IMR-90 (cell line): ENCODE data around the gene NF1. TPM values are rescaled to one million over a fixed set of nuclear protein-coding genes. Genes with fewer than 3 reads are reported as not detected.
A peak's percentile ranks its signal among the peaks of the same experiment; 100 is the strongest.

Source experiments
- ATAC-seq: fragments of 200-7000 bp; cut with Tn5 transposase; 2 replicates; pipeline ENCODE4 v1.9.1; 2020; ENCODE audit warnings: low read depth, mild to moderate bottlenecking, moderate library complexity
- BruUV-seq: library from RNA; stranded (reverse); fragments of 400-500 nt; replicated peaks from 2 replicates; lab custom pipeline; 2021; lab: Mats Ljungman, UMichigan
- CTCF ChIA-PET: fragments of 300-600 bp; formaldehyde crosslinking; extraction: SDS; loops from one replicate; lab custom pipeline; 2021; ENCODE audit warnings: antibody characterized with exemption; lab: Yijun Ruan, JAX
- POLR2A ChIA-PET: fragments of 300-600 bp; sonication (Branson Sonifier 250); formaldehyde crosslinking; loops from one replicate; lab custom pipeline; 2022; ENCODE audit warnings: antibody characterized with exemption; ENCODE audit not compliant: unreplicated experiment; lab: Charles Lee
- DNase-seq: peaks from one replicate; pipeline ENCODE4 v3.0.0; 2013
- H2AFZ ChIP-seq: replicated peaks from 2 replicates; pipeline ENCODE3; 2013; ENCODE audit warnings: low read length, mild to moderate bottlenecking; ENCODE audit not compliant: poor library complexity
- H2AK5ac ChIP-seq: 2 replicates; pipeline ENCODE4 v1.6.1; 2013; ENCODE audit warnings: low read depth, low read length, inconsistent platforms
- H2AK9ac ChIP-seq: replicated peaks from 2 replicates; pipeline ENCODE3; 2013; ENCODE audit warnings: mild to moderate bottlenecking, low read depth, low read length, moderate library complexity; ENCODE audit not compliant: poor library complexity
- H2BK120ac ChIP-seq: 2 replicates; pipeline ENCODE4 v1.6.1; 2013; ENCODE audit warnings: low read depth, low read length, inconsistent platforms
- H2BK15ac ChIP-seq: 3 replicates; pipeline ENCODE4 v1.6.1; 2013; ENCODE audit warnings: low read depth, low read length, inconsistent platforms
- H2BK20ac ChIP-seq: 2 replicates; pipeline ENCODE4 v1.6.1; 2013; ENCODE audit warnings: low read depth, mild to moderate bottlenecking, inconsistent platforms, low read length, moderate library complexity
- H2BK5ac ChIP-seq: 2 replicates; pipeline ENCODE4 v1.6.1; 2013; ENCODE audit warnings: mild to moderate bottlenecking, low read depth, low read length, inconsistent platforms; ENCODE audit not compliant: poor library complexity, severe bottlenecking
- H3K14ac ChIP-seq: replicated peaks from 2 replicates; pipeline ENCODE4 v1.6.1; 2013; ENCODE audit warnings: low read depth, low read length, inconsistent platforms
- H3K18ac ChIP-seq: 2 replicates; pipeline ENCODE4 v1.6.1; 2013; ENCODE audit warnings: low read depth, low read length, control low read depth
- H3K23ac ChIP-seq: 2 replicates; pipeline ENCODE4 v1.6.1; 2013; ENCODE audit warnings: low read depth, low read length, inconsistent platforms
- H3K27ac ChIP-seq: 2 replicates; pipeline ENCODE4 v1.5.1; 2013; ENCODE audit warnings: mild to moderate bottlenecking, control low read depth, low read length; ENCODE audit not compliant: insufficient read depth
- H3K27me3 ChIP-seq: 2 replicates; pipeline ENCODE4 v1.6.1; 2013; ENCODE audit warnings: low read length; ENCODE audit not compliant: control insufficient read depth, insufficient read depth
- H3K36me3 ChIP-seq: 2 replicates; pipeline ENCODE4 v1.6.1; 2013; ENCODE audit warnings: low read length, mixed read lengths; ENCODE audit not compliant: control insufficient read depth, insufficient read depth
- H3K4ac ChIP-seq: 2 replicates; pipeline ENCODE4 v1.6.1; 2013; ENCODE audit warnings: low read depth, low read length, inconsistent platforms
- H3K4me1 ChIP-seq: 2 replicates; pipeline ENCODE4 v1.6.1; 2013; ENCODE audit warnings: low read length, mixed read lengths; ENCODE audit not compliant: control insufficient read depth, insufficient read depth
- H3K4me2 ChIP-seq: 2 replicates; pipeline ENCODE4 v1.6.1; 2013; ENCODE audit warnings: low read depth, mild to moderate bottlenecking, control low read depth, low read length, moderate library complexity
- H3K4me3 ChIP-seq: 2 replicates; pipeline ENCODE4 v1.5.1; 2013; ENCODE audit warnings: low read depth, mild to moderate bottlenecking, control low read depth, low read length, moderate library complexity; ENCODE audit not compliant: insufficient read depth
- H3K56ac ChIP-seq: 2 replicates; pipeline ENCODE4 v1.6.1; 2013; ENCODE audit warnings: low read length, inconsistent platforms; ENCODE audit not compliant: insufficient read depth; ENCODE audit errors: extremely low read depth
- H3K79me1 ChIP-seq, 2 experiments: 2 replicates each; pipeline ENCODE4 v1.6.1; 2013; ENCODE audit warnings: low read length in 2 of 2, inconsistent platforms in 1 of 2, low read depth in 1 of 2
- H3K9ac ChIP-seq: 2 replicates; pipeline ENCODE4 v1.6.1; 2013; ENCODE audit warnings: low read depth, low read length, control low read depth
- H3K9me1 ChIP-seq: 2 replicates; pipeline ENCODE4 v1.6.1; 2013; ENCODE audit warnings: low read length, inconsistent platforms; ENCODE audit not compliant: insufficient read depth
- H3K9me3 ChIP-seq: 2 replicates; pipeline ENCODE4 v1.6.1; 2013; ENCODE audit warnings: low read length; ENCODE audit not compliant: control insufficient read depth, insufficient read depth
- H4K20me1 ChIP-seq: 2 replicates; pipeline ENCODE4 v1.6.1; 2013; ENCODE audit warnings: low read length, inconsistent platforms; ENCODE audit not compliant: insufficient read depth
- H4K5ac ChIP-seq: 2 replicates; pipeline ENCODE4 v1.6.1; 2013; ENCODE audit warnings: mild to moderate bottlenecking, low read depth, low read length, control low read depth
- H4K8ac ChIP-seq, 2 experiments: 2 replicates each; pipeline ENCODE4 v1.6.1; 2013; ENCODE audit warnings: low read depth in 2 of 2, low read length in 2 of 2, control low read depth in 1 of 2, inconsistent platforms in 1 of 2
- H4K91ac ChIP-seq: 2 replicates; pipeline ENCODE4 v1.6.1; 2013; ENCODE audit warnings: low read depth, low read length, inconsistent platforms; ENCODE audit not compliant: insufficient read depth
- BHLHE40 ChIP-seq: fragments of 150-350 bp; IDR thresholded peaks from 2 replicates; pipeline ENCODE4 v1.6.1; 2016; ENCODE audit warnings: mild to moderate bottlenecking, low read depth, low read length
- CEBPB ChIP-seq: IDR thresholded peaks from 2 replicates; pipeline ENCODE4 v1.6.1; 2012; ENCODE audit warnings: low read depth, low read length, improper control_type of control experiment
- CHD1 ChIP-seq: IDR thresholded peaks from 2 replicates; pipeline ENCODE4 v1.6.1; 2012; ENCODE audit warnings: low read depth, low read length, improper control_type of control experiment
- ELK1 ChIP-seq: fragments of 150-350 bp; IDR thresholded peaks from 2 replicates; pipeline ENCODE4 v1.6.1; 2016; ENCODE audit warnings: low read depth, mild to moderate bottlenecking, low read length, moderate library complexity, borderline replicate concordance
- FOS ChIP-seq: fragments of 150-350 bp; IDR thresholded peaks from 2 replicates; pipeline ENCODE4 v1.6.1; 2016; ENCODE audit warnings: low read depth, low read length
- MAZ ChIP-seq: IDR thresholded peaks from 2 replicates; pipeline ENCODE4 v1.6.1; 2012; ENCODE audit warnings: low read depth, mild to moderate bottlenecking, low read length, improper control_type of control experiment, moderate library complexity, borderline replicate concordance
- MXI1 ChIP-seq: IDR thresholded peaks from 2 replicates; pipeline ENCODE4 v1.6.1; 2012; ENCODE audit warnings: low read depth, mild to moderate bottlenecking, low read length, moderate library complexity, borderline replicate concordance
- NFE2L2 ChIP-seq: fragments of 150-350 bp; IDR thresholded peaks from 2 replicates; pipeline ENCODE4 v1.6.1; 2016; ENCODE audit warnings: low read depth, mild to moderate bottlenecking, low read length
- POLR2A ChIP-seq: IDR thresholded peaks from 2 replicates; pipeline ENCODE4 v1.6.1; 2012; ENCODE audit warnings: mild to moderate bottlenecking, low read depth, low read length
- RAD21 ChIP-seq: IDR thresholded peaks from 2 replicates; pipeline ENCODE4 v1.6.1; 2012; ENCODE audit warnings: low read length, improper control_type of control experiment
- RCOR1 ChIP-seq: IDR thresholded peaks from 2 replicates; pipeline ENCODE4 v1.6.1; 2012; ENCODE audit warnings: mild to moderate bottlenecking, low read length, improper control_type of control experiment; ENCODE audit not compliant: insufficient replicate concordance
- RFX5 ChIP-seq: IDR thresholded peaks from 2 replicates; pipeline ENCODE4 v1.8.0; 2012; ENCODE audit warnings: low read depth, mild to moderate bottlenecking, low read length, moderate library complexity
- SMC3 ChIP-seq: fragments of 150-350 bp; IDR thresholded peaks from 2 replicates; pipeline ENCODE4 v1.6.1; 2016; ENCODE audit warnings: low read depth, mild to moderate bottlenecking, antibody characterized with exemption, low read length, moderate library complexity
- USF2 ChIP-seq: fragments of 150-350 bp; IDR thresholded peaks from 2 replicates; pipeline ENCODE4 v1.6.1; 2017; ENCODE audit warnings: mild to moderate bottlenecking, antibody characterized with exemption, low read length, low read depth
- WGBS, 2 experiments: methylation state at CpG; one replicate each; pipeline versions ENCODE4 v1.1.5 to v1.1.7; 2013; ENCODE audit warnings: missing lambda C conversion rate in 2 of 2; ENCODE audit not compliant: insufficient read length in 1 of 2; ENCODE audit errors: extremely low coverage in 2 of 2; 5-methylcytosine and 5-hydroxymethylcytosine counted together
- dilution Hi-C: fragments of 300-500 bp; cut with HindIII; formaldehyde crosslinking; loops from one replicate; pipeline ENCODE4 v1.14.3; 2018; ENCODE audit warnings: low sequenced_read_pairs; ENCODE audit not compliant: unreplicated experiment
- in situ Hi-C: fragments of 300-500 bp; cut with MboI; formaldehyde crosslinking; loops from 3 replicates; pipeline ENCODE4 v1.14.3; 2019; ENCODE audit warnings: low sequenced_read_pairs, inconsistent platforms, mixed read lengths
- intact Hi-C: fragments of 100-400 bp; cut with micrococcal nuclease; formaldehyde crosslinking; loops from 2 replicates; pipeline ENCODE4 v1.10.0; 2022
- polyA plus RNA-seq, 3 experiments: library from polyadenylated mRNA; depleted of rRNA; stranded (reverse); fragments of >200 nt; gene quantifications; 2 replicates each; pipeline ENCODE4 v1.2.3, GENCODE V29; 2012; ENCODE audit warnings: low replicate concordance in 1 of 3
- total RNA-seq: library from RNA; depleted of rRNA; stranded (reverse); fragments of >200 nt; gene quantifications from 2 replicates; pipeline ENCODE4 v1.2.3, GENCODE V29; 2012

NF1 gene
- total and polyA plus RNA-seq, 2 of the 4 experiments (the other 2 are of a cell fraction): 17.9 to 48.6 TPM

- Histone ChIP-seq H3K4me2 (no peak overlapping the region), H3K9me1 (peaks cover 20% of the 10 kb centered on the region), H3K27ac (no peak overlapping the region), H4K20me1 (peaks cover 65% of the 10 kb centered on the region), H3K27me3 (no peaks in the 10 kb centered on the region), H2AFZ (no peak overlapping the region), H3K56ac (no peak overlapping the region), H3K79me1 (peaks cover 20 to 83% of the 10 kb centered on the region in 2 experiments), H3K4me1 (peaks cover 4% of the 10 kb centered on the region; the same call in 1 of the 2 replicates), H3K4me3 (no peak overlapping the region), H2BK120ac (no peak overlapping the region), H3K18ac (no peak overlapping the region), H3K36me3 (no peaks in the 10 kb centered on the region), H3K14ac (no peak overlapping the region; the same call in 1 of the 2 replicates), H2BK20ac (no peak overlapping the region), H4K5ac (no peak overlapping the region), H3K23ac (no peak overlapping the region), H3K9ac (no peak overlapping the region), H4K91ac (no peak overlapping the region), H2BK15ac (no peak overlapping the region), H2AK5ac (peak overlapping the region; percentile 6; the same call in 1 of the 2 replicates), H4K8ac (no peak overlapping the region), H2AK9ac (peak overlapping the region; percentile 58), H2BK5ac (no peak overlapping the region), H3K9me3 (no peaks in the 10 kb centered on the region), H3K4ac (no peak overlapping the region)
- CTCF ChIA-PET: interaction anchor here (0.8 kb wide), 1 partner anchor 17 kb away, joined by 3 read pairs; no protein-coding TSS in a partner anchor
- peak; percentile 40; the same call in 1 of the 2 replicates for ATAC-seq
- no peak for TF ChIP-seq FOS
- no peak for TF ChIP-seq POLR2A
- no peak for TF ChIP-seq ELK1
- TF ChIP-seq MAZ: no peak
- TF ChIP-seq SMC3: no peak
- no peak for TF ChIP-seq CEBPB
- no peak for TF ChIP-seq BHLHE40
- TF ChIP-seq NFE2L2: no peak
- TF ChIP-seq RCOR1: no peak
- no peak for TF ChIP-seq CHD1
- TF ChIP-seq MXI1: no peak
- no peak for TF ChIP-seq RAD21
- TF ChIP-seq USF2: no peak
- TF ChIP-seq RFX5: no peak
- in situ Hi-C loops (no loop called here), intact Hi-C loops (loop anchor here (5.0 kb wide), 1 partner anchor 37 kb away; no protein-coding TSS in a partner anchor), dilution Hi-C loops (no loop called here)
- POLR2A ChIA-PET: no interaction called here
- WGBS, 2 experiments: 85% methylated on average over 9 of the region's 15 CpGs; no CpG with 5 or more reads in 1 of the 2 experiments
- DNase-seq: no peak
- BruUV-seq: no TSS peak
These were observed 35.8 kb downstream of the NF1 start for GRCh38 chr17:31130286-31131224.
